ENCODE results near the gene DPP6.

Gene DPP6

DNA sequence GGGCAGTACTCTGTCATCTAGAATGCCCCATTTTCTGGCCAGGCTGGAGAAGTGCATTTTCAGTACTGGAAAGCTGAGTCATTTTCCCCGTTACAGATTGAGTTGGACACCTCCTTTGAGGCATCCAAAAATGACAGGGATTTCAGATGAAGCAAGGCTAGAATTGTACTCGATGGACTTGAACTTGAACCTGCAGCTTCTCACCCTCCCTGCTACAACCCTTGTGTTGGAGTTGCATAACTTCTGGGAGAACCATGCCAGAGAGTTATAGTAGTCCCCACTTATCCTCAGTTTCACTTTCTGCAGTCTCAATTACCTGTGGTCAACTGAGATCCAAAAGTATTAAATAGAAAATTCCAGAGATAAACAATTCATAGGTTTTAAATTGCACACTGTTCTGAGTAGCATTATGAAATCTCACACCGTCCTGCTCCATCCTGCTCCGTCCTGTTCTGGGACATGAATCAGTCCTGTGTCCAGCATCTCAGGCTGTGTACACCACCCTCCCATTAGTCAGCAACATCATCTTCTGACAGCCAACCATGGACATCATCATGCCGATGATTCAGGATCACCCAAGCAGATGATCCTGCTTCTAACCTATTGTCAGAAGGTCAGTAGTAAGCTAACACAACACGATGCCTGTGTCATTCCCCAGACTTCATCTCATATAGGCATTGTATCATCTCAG, 363.7 kb downstream of the DPP6 start:
- no peak for TF ChIP-seq CTCF (IDR thresholded peaks at IDR 0.05; ENCODE audit: low read depth, low read length)
- no peak overlapping the region for H3K27ac ChIP-seq
- H3K4me3 ChIP-seq (ENCODE audit: low read depth, low read length): no peak overlapping the region

GRCh38 chr7:154416714-154417113, 364.5 kb downstream of the DPP6 start:
- Histone ChIP-seq H3K27me3 (ENCODE audit: insufficient read depth, low read depth, severe bottlenecking) (no peaks in the 10 kb centered on the region), H3K4me3 (ENCODE audit: low read depth, low read length) (no peak overlapping the region), H3K36me3 (no peaks in the 10 kb centered on the region), H3K27ac (no peak overlapping the region), H3K9me3 (ENCODE audit: severe bottlenecking) (no peaks in the 10 kb centered on the region)
- TF ChIP-seq CTCF (IDR thresholded peaks at IDR 0.05; ENCODE audit: low read depth, low read length): no peak
- no peak for DNase-seq

More for the DNA sequence above, 363.7 kb downstream of the DPP6 start:
- H3K36me3 ChIP-seq: no peaks in the 10 kb centered on the region
- H3K27me3 ChIP-seq (ENCODE audit: insufficient read depth, low read depth, severe bottlenecking): no peaks in the 10 kb centered on the region
- no peak for DNase-seq
- H3K9me3 ChIP-seq (ENCODE audit: severe bottlenecking): no peaks in the 10 kb centered on the region

GRCh38 chr7:154419344-154419743, 367.1 kb downstream of the DPP6 start:
- Histone ChIP-seq H3K9me3 (ENCODE audit: severe bottlenecking) (no peaks in the 10 kb centered on the region), H3K27ac (no peak overlapping the region), H3K36me3 (no peaks in the 10 kb centered on the region), H3K27me3 (ENCODE audit: insufficient read depth, low read depth, severe bottlenecking) (no peaks in the 10 kb centered on the region), H3K4me3 (ENCODE audit: low read depth, low read length) (no peak overlapping the region)
- no peak for TF ChIP-seq CTCF (IDR thresholded peaks at IDR 0.05; ENCODE audit: low read depth, low read length)
- DNase-seq: no peak

GRCh38 chr7:154423231-154423630, 371.0 kb downstream of the DPP6 start:
- Histone ChIP-seq H3K36me3 (no peaks in the 10 kb centered on the region), H3K27ac (peak overlapping the region; percentile 56), H3K4me3 (ENCODE audit: low read depth, low read length) (no peak overlapping the region), H3K27me3 (ENCODE audit: insufficient read depth, low read depth, severe bottlenecking) (no peaks in the 10 kb centered on the region), H3K9me3 (ENCODE audit: severe bottlenecking) (no peaks in the 10 kb centered on the region)
- peak; percentile 53 for DNase-seq
- no peak for TF ChIP-seq CTCF (IDR thresholded peaks at IDR 0.05; ENCODE audit: low read depth, low read length)

DNA sequence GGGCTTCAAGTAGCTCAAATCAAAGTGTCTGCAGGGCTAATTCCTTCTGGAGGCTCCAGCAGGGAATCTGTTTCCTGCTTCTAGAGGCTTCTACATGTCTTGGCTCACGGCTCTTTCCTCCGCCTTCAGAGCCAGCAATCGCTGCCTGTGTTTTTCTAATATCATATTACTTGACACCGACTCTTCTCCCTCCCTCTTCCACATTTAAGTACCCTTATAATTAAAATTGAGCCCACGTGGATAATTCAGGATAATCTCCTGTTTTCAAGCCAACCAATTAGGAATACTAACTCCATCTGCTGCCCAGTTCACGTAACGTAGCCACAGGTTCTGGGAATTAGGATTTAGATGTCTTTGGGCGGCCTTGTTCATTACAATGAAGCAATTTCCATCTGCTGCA, 372.2 kb downstream of the DPP6 start:
- peak; percentile 75 for DNase-seq
- Histone ChIP-seq H3K9me3 (ENCODE audit: severe bottlenecking) (no peaks in the 10 kb centered on the region), H3K27me3 (ENCODE audit: insufficient read depth, low read depth, severe bottlenecking) (no peaks in the 10 kb centered on the region), H3K27ac (peak overlapping the region; percentile 59), H3K36me3 (no peaks in the 10 kb centered on the region), H3K4me3 (ENCODE audit: low read depth, low read length) (no peak overlapping the region)
- TF ChIP-seq CTCF (IDR thresholded peaks at IDR 0.05; ENCODE audit: low read depth, low read length): no peak

DNA sequence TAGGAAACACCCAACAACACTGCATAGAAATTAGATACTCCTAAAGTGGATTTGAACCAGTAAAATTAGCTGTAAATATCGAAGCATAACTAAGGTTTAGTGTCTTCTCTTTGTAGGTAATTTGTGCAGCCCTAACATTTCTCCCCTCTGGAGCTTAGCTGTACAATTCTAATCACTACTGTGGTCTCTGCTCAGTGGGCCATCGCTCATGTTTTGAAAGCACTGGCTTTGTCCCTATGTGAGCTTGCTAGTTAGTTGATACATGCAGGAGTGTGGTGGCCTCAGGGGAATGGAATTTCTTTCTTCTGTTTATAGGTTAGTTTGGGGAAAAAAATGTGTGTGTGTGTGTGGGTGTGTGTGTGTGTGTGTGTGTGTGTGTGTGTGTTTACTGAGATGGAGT, 373.1 kb downstream of the DPP6 start:
- Histone ChIP-seq H3K27me3 (ENCODE audit: insufficient read depth, low read depth, severe bottlenecking) (no peaks in the 10 kb centered on the region), H3K27ac (peak overlapping the region; percentile 59), H3K4me3 (ENCODE audit: low read depth, low read length) (no peak overlapping the region), H3K9me3 (ENCODE audit: severe bottlenecking) (no peaks in the 10 kb centered on the region), H3K36me3 (no peaks in the 10 kb centered on the region)
- no peak for TF ChIP-seq CTCF (IDR thresholded peaks at IDR 0.05; ENCODE audit: low read depth, low read length)
- peak; percentile 44 for DNase-seq
